Left forelimb (tissue), 1 donor: ENCODE results near the gene TSSK2.
A peak's percentile ranks its signal among the peaks of the same experiment; 100 is the strongest.

Experiments
- DNase-seq: peaks from one replicate; pipeline ENCODE4 v3.0.0-alpha.2; 2018; ENCODE audit warnings: low spot score

Gene TSSK2

DNA sequence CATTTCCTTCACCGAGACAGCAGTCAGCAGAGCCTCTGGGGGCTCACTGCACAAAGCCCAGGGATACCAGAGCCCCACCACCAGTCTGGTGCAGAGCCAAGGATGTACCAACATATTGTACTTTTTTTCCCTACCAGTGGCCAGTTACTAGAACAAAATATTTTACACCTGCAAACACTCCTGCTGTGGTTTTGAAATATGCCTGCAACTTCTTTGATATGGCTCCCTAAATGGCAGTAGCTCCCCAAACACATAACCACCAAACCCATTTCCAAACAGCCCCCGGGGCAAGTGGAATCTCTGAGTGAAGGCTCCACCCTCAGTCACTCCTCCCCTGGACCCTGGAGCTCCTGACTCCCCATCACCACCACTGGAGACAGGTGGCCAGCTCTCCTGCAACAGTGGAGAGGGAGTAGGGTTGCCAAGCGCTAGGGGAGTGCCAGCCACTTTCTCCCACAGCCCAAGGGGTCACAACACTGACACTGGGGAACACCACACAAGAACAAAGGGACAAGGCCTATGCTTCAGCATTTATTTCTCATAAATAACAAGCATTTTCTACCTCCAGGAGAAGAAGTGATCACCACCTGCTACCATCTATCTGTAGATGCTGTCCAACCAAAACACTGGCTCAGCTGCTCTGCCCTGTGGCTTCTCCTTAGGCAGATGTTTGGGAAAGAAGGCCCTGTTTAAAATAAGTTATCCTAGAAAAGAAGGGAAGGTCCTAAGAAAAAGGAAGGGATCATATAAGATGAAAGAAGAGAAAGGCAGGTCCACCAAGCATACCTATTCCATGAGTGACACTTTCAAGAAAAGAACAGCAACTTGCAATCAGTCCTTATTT, 24.0 kb upstream of the TSSK2 start:
- peak; percentile 31 for DNase-seq

GRCh38 chr22:19107730-19108074, 23.4 kb upstream of the TSSK2 start:
- peak; percentile 8 for DNase-seq

- no peak for DNase-seq
These were observed 22.3 kb upstream of the TSSK2 start for GRCh38 chr22:19108807-19109197.

DNA sequence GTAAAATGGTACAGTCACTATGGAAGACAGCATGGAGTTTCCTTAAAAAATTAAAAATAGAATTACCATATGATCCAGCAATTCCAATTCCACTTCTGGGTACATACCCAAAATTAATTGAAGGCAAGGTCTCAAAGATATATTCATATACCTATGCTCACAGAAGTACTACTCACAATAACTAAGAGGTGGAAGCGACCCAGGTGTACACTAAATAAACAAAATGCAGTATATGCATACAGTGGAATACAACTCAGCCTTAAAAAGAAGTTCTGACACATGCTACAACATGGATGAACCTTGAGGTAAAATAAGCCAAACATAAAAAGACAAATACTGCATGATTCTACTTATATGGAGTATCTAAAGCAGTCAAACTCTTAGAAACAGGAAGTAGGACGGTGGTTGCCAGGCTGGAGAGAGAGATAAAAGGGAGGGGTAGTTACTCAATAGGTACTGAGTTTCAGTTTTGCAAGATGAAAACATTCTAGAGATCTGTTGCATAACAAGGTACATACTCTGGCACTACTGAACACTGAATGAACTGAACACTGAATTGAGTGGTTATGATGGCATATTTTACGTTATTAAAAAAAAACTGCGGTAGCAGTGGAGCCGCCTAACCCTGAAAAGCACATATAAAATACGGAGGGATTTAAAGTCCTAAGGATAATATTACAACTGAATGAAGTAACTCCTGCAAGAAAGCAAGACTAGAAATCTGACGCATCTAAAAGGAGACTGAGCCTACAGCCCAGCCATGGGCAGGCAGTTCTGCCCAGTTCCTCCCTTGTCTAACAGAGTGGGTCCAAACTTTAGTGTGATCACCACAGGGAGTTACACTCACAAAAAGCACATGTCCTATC, 21.7 kb upstream of the TSSK2 start:
- DNase-seq = no peak

DNA sequence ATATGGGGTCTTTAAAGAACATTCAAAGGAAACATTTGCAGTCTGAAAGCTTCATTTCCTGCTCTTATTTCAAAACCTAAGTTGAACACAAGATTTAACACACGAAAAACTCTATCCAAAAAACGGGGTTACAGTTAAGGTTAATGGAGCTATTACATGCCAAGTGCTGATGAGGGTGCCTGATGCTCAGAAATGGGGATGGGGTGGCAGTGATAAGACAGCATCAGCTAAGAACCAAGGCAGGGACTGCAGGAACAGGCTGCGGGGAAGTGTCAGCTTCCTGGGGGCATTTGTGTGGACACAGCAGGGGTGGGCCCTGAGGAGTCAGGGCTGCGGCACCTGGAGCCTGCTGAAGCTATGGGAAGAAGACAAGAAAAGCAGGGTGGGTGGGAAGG, 21.0 kb upstream of the TSSK2 start:
- DNase-seq = peak; percentile 37

- DNase-seq = no peak
These were observed 20.5 kb upstream of the TSSK2 start for GRCh38 chr22:19110646-19111045.

- peak; percentile 26 for DNase-seq
These were observed 20.0 kb upstream of the TSSK2 start for GRCh38 chr22:19111140-19111539.

- no peak for DNase-seq
These were observed 19.5 kb upstream of the TSSK2 start for GRCh38 chr22:19111584-19111983.

DNA sequence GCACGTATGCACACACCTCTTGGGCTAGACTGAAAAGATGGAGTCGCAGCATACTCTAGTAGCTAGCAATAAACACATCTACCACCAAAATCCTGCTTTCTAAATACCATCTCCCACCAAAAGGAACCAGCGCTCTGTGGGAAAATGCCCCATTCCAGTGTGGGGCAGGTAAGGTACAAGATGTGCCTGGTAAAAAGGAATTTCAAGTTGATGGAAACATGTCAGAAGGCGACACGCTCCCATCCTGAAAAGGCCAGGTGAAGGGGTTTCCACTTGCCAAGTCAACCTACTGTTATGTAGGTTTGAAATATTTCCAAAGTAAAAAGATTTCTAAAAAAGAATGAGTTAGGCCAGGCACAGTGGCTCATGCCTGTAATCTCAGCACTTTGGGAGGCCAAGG, 17.7 kb upstream of the TSSK2 start:
- peak; percentile 18 for DNase-seq

- peak; percentile 62 for DNase-seq
These were observed 16.0 kb upstream of the TSSK2 start for GRCh38 chr22:19114984-19115552.

DNA sequence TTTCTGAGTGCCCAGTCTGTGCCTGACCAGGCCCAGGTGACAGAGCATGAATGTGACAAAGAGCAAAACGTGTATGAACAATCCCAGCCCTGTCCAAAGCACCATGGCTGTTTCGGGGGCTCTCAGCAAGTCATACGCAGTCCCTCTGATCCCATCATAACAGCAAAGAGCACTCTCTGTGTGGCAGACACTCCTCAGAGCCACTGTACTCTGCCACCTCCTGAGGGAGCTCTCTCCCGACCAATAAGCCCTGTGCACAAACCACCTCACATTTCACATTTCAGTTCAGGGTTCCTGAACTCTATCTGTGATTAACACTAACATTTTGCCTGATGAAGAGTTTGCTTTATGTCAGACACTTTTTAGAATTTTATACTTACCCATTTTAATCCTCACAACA, 15.5 kb upstream of the TSSK2 start:
- DNase-seq = peak; percentile 57

- no peak for DNase-seq
These were observed 14.0 kb upstream of the TSSK2 start for GRCh38 chr22:19117111-19117512.

DNA sequence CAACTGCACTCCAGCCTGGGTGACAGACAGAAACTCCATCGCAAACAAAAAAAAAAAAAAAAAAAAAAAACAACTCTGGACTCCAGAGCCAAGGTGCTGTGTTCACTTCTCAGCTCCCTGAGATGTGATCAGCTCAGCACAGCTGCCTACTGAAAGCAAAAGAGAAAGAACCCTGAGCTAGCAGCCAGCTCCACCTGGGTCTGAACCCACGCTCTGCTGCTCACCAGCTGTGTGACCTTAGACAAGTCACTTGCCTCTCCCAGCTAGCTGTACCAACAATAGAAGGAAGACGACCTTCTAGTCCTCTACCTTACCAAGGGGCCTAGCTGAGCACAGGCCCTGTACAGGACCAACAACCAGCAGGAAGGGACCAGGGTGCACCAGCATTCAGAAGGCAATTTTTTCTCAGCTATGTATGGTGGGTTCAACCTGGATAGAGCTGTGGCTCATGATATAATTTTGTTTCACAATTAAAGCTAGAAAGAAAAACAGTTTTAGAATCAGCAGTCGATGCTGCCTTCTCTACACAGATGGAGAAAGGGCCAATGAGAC, 12.7 kb upstream of the TSSK2 start:
- no peak for DNase-seq

DNA sequence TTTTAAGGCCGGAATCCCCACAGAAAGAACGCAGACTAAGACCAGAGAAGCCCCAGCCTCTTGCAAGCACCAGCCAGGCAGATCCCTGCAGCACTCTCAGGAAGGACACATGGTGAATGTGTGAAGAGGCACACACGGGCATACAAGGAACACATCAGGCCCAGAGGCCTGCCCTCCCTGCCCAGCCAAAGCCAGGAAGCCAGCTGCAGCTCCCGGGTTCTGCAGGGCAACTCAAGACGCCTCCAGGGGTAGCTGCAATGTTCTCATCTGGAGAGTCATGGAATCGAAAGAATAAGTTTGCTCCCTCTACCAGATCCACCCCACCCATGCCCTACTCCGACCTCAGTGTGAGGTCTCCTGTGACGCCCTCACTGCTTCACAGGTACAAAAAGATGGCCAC, 11.2 kb upstream of the TSSK2 start:
- no peak for DNase-seq

- no peak for DNase-seq
These were observed 10.1 kb upstream of the TSSK2 start for GRCh38 chr22:19120829-19121630.

GRCh38 chr22:19121631-19122142, 9.4 kb upstream of the TSSK2 start:
- DNase-seq = no peak

DNA sequence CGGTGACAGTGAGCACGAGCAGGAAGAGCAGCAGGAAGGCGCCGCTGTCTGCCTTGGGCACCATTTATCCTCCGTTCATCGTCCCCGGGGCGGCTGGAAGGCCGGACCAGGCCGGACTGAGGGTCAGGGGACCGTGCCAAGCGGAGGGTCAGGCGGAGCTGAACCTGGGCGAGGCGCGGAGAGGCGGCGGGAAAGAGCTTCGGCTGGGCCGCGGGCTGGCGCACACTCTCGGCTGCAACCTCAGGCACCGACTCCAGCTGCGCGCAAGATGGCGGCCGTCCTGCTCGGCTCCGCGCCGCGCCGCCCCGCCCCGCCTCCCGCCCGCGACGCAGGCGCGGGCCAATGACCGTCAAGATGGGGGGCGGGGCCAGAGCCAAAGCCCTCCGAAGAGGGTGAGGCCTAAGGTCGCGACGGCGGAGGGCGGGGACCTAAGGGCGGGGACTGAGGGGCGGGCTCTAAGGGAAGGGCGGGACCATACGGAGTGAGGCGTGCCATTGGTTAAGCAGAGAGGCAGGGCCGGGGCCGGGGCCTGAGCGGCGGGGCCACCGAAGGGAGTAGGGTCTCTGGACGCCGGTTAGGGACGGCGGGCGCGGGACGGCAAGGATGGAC, 8.9 kb upstream of the TSSK2 start, which contains the start of gene DGCR2:
TSS of gene DGCR2 (minus strand) at position 270 of the 609 bp plus-strand sequence. CDS start at position 64, 206 bp downstream.
- peak; percentile 97 for DNase-seq

DNA sequence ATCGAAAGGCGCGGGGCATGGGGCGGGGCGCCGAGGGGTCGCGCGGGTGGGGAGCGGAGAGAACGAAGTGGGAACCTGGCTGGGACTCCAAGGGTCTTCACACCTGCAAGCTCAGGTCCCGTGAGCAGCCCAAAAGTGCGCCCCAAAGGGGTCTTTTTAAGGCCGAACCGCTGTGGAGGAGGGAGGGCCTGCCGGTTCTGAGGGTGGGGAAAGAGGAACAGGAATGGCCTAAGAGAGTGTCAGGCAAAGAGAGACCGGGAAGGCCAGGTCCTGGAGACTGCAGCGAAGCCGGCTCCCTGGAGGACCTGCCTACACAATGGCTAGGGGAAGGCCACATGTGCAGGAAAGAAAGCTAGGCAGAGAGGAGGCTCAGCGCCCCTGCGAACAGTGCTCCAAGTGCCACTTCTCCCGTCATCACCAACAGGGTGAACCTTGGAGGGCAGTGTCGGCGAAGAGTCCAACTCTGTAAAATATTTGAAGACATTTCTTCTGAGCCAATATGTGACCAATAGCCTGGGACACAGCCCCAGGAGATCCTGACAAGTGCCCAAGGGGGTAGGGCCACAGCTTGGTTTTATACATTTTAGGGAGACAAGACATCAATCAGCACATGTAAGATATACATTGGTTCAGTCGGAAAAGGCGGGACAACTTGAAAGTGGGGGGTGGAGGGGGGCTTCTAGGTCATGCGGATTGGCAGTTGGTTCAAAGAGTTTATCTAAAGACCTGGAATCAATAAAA, 8.2 kb upstream of the TSSK2 start:
- peak; percentile 73 for DNase-seq

DNA sequence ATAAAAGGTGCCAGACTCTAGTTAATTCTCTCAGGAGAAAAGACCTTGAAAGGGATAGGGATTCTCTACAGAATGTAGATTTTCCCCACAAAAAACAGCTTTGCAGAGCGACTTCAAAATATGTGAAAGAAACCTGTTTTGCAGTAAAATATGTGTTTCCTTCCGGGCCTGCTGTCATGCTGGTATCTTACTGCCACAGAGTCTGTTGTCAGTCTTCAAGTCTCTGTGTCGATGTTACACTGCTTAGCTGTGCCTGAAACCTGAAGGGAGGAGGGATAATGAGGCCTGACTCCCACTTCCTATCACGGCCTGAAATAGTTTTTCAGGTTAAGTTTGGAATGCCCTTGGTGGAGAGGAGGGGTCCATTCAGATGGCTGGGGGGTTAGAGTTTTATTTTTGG, 7.2 kb upstream of the TSSK2 start:
- no peak for DNase-seq

DNA sequence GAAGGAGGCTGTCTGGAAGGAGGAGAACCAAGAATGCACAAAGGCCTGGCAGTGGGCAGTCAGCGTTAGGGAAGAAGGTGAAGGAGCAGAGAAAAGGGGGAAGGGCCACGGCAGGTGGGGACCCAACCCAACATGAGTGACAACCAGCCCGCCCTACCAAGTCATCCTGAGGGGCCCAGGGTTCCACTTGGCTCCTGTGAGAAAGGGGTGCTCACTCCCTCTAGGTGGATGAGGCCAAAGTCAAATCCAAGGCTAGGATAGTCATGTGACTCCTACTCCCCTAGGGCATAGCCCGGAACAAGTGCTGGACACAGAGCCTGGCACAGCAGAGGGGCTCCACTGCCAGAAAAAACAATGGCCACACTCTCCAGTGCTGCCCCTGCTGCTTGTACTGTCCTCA, 6.7 kb upstream of the TSSK2 start:
- DNase-seq = no peak
